ENCODE measurements around the gene PET117.
A peak's percentile ranks its signal among the peaks of the same experiment; 100 is the strongest.

PET117 gene

DNA sequence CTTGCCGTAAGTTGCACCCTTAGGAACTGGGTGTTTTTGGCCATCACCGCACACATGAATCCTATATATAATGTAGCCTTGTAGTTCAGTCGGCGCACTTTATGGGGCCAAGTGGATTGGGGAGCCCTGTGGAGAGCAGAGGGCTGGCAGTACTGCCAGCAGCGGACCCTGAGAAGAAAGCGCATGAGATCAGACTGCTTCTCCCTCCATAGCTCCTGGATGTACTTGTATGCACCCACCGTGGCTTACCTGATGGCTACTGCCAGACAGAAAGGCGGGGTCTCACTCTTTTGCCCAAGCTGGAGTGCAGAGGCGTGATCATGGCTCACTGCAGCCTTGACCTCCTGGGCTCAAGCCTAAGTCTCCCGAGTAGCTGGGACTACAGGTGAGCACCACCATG lies 47.2 kb upstream of the PET117 start:
- Histone ChIP-seq H3K4me1 (ENCODE audit: control insufficient read depth in 2 of 2, insufficient read depth in 1 of 2, low read depth in 1 of 2, low read length in 2 of 2) (no peaks in the 10 kb centered on the region), H3K9me3 (replicated peaks in 1 of 2; ENCODE audit: control insufficient read depth in 2 of 2, insufficient read depth in 1 of 2, low read depth in 1 of 2, low read length in 2 of 2) (no peaks in the 10 kb centered on the region), H2BK120ac (ENCODE audit: low read depth, low read length) (no peak overlapping the region), H3K27ac (replicated peaks; ENCODE audit: low read length) (no peak overlapping the region), H2AK5ac (ENCODE audit: low read depth, low read length) (no peak overlapping the region), H3K27me3 (ENCODE audit: control insufficient read depth in 3 of 3, insufficient read depth in 3 of 3, low read depth in 1 of 3, low read length in 3 of 3) (peaks cover 0 to 35% (median 0%) of the 10 kb centered on the region in 3 experiments), H3K4me2 (ENCODE audit: insufficient read depth, low read length, poor library complexity, severe bottlenecking) (no peak overlapping the region), H3K9ac (ENCODE audit: low read depth, low read length, poor library complexity) (no peak overlapping the region), H4K8ac (ENCODE audit: low read depth, low read length) (no peak overlapping the region), H2BK12ac (ENCODE audit: low read length) (no peak overlapping the region), H2AFZ (ENCODE audit: low read length) (no peak overlapping the region), H3K14ac (ENCODE audit: low read length) (no peak overlapping the region), H4K91ac (ENCODE audit: low read depth, low read length, poor library complexity) (no peak overlapping the region), H2BK5ac (ENCODE audit: low read length) (no peak overlapping the region), H3K4me3 (ENCODE audit: low read length in 2 of 2) (no peak overlapping the region), H3K4ac (ENCODE audit: low read length) (no peak overlapping the region), H3K36me3 (replicated peaks in 1 of 2; ENCODE audit: control insufficient read depth in 2 of 2, insufficient read depth in 2 of 2, low read length in 2 of 2) (no peaks in the 10 kb centered on the region), H2BK15ac (ENCODE audit: low read length) (no peak overlapping the region), H3K18ac (ENCODE audit: low read length) (no peak overlapping the region), H3K79me1 (ENCODE audit: low read depth, low read length) (no peaks in the 10 kb centered on the region), H3K23ac (ENCODE audit: low read depth, low read length, poor library complexity) (no peak overlapping the region)
- WGBS, 2 donors (ENCODE audit: extremely low coverage in 2 of 2, insufficient read length in 2 of 2, insufficient replicate concordance in 1 of 2): no CpG with 5 or more reads among the region's 10 CpGs
- DNase-seq (ENCODE audit: low spot score): no peak

DNA sequence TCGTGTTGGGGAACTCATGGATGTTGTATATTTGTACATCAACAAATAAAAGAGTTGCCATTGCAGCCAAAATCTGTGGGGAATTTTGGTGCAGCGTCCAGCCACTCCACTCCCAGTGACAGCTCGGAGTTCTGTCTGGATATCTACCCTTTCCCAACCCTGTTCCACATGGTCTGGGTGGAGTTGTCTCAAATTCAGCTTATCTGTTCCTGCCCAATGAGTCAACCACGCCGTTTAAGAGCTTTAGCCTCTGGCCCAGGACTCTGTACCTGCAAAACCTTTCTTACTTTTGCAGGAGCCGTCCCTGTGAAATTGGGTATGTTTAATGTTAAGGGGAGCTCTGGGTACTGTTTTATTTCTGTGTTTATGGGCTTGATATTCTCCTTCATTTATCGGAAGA lies 46.0 kb upstream of the PET117 start:
- H3K4me1 ChIP-seq (ENCODE audit: control insufficient read depth in 2 of 2, insufficient read depth in 1 of 2, low read depth in 1 of 2, low read length in 2 of 2): no peaks in the 10 kb centered on the region
- WGBS, 2 donors (ENCODE audit: extremely low coverage in 2 of 2, insufficient read length in 2 of 2, insufficient replicate concordance in 1 of 2): 100% methylated on average over 1 of the region's 7 CpGs; no CpG with 5 or more reads in 1 of the 2 donors
- H2BK5ac ChIP-seq (ENCODE audit: low read length): no peak overlapping the region
- H3K4me2 ChIP-seq (ENCODE audit: insufficient read depth, low read length, poor library complexity, severe bottlenecking): no peak overlapping the region
- no peaks in the 10 kb centered on the region for H3K36me3 ChIP-seq (replicated peaks in 1 of 2; ENCODE audit: control insufficient read depth in 2 of 2, insufficient read depth in 2 of 2, low read length in 2 of 2)
- H2AK5ac ChIP-seq (ENCODE audit: low read depth, low read length): no peak overlapping the region
- H3K9ac ChIP-seq (ENCODE audit: low read depth, low read length, poor library complexity): no peak overlapping the region
- DNase-seq (ENCODE audit: low spot score): no peak
- no peak overlapping the region for H3K14ac ChIP-seq (ENCODE audit: low read length)
- H4K8ac ChIP-seq (ENCODE audit: low read depth, low read length): no peak overlapping the region
- H3K9me3 ChIP-seq (replicated peaks in 1 of 2; ENCODE audit: control insufficient read depth in 2 of 2, insufficient read depth in 1 of 2, low read depth in 1 of 2, low read length in 2 of 2): no peaks in the 10 kb centered on the region
- no peak overlapping the region for H3K18ac ChIP-seq (ENCODE audit: low read length)
- peaks cover 0 to 35% (median 0%) of the 10 kb centered on the region in 3 experiments for H3K27me3 ChIP-seq (ENCODE audit: control insufficient read depth in 3 of 3, insufficient read depth in 3 of 3, low read depth in 1 of 3, low read length in 3 of 3)
- H4K91ac ChIP-seq (ENCODE audit: low read depth, low read length, poor library complexity): no peak overlapping the region
- no peak overlapping the region for H3K23ac ChIP-seq (ENCODE audit: low read depth, low read length, poor library complexity)
- no peak overlapping the region for H3K4me3 ChIP-seq (ENCODE audit: low read length in 2 of 2)
- H3K27ac ChIP-seq (replicated peaks; ENCODE audit: low read length): no peak overlapping the region
- H3K4ac ChIP-seq (ENCODE audit: low read length): no peak overlapping the region
- H2BK15ac ChIP-seq (ENCODE audit: low read length): no peak overlapping the region
- H2BK12ac ChIP-seq (ENCODE audit: low read length): no peak overlapping the region
- no peaks in the 10 kb centered on the region for H3K79me1 ChIP-seq (ENCODE audit: low read depth, low read length)
- H2BK120ac ChIP-seq (ENCODE audit: low read depth, low read length): no peak overlapping the region
- no peak overlapping the region for H2AFZ ChIP-seq (ENCODE audit: low read length)

GRCh38 chr20:18092890-18093289 lies 44.8 kb upstream of the PET117 start:
- H3K27ac ChIP-seq (replicated peaks; ENCODE audit: low read length): no peak overlapping the region
- H4K91ac ChIP-seq (ENCODE audit: low read depth, low read length, poor library complexity): no peak overlapping the region
- H2BK120ac ChIP-seq (ENCODE audit: low read depth, low read length): no peak overlapping the region
- no peak overlapping the region for H4K8ac ChIP-seq (ENCODE audit: low read depth, low read length)
- H2BK12ac ChIP-seq (ENCODE audit: low read length): no peak overlapping the region
- H3K9ac ChIP-seq (ENCODE audit: low read depth, low read length, poor library complexity): no peak overlapping the region
- H3K4me3 ChIP-seq (ENCODE audit: low read length in 2 of 2): no peak overlapping the region
- no peak overlapping the region for H2BK15ac ChIP-seq (ENCODE audit: low read length)
- H3K36me3 ChIP-seq (replicated peaks in 1 of 2; ENCODE audit: control insufficient read depth in 2 of 2, insufficient read depth in 2 of 2, low read length in 2 of 2): no peaks in the 10 kb centered on the region
- no peak overlapping the region for H2AK5ac ChIP-seq (ENCODE audit: low read depth, low read length)
- H3K27me3 ChIP-seq (ENCODE audit: control insufficient read depth in 3 of 3, insufficient read depth in 3 of 3, low read depth in 1 of 3, low read length in 3 of 3): peaks cover 0 to 35% (median 0%) of the 10 kb centered on the region in 3 experiments
- no peak overlapping the region for H2BK5ac ChIP-seq (ENCODE audit: low read length)
- no peak overlapping the region for H3K23ac ChIP-seq (ENCODE audit: low read depth, low read length, poor library complexity)
- H3K4me1 ChIP-seq (ENCODE audit: control insufficient read depth in 2 of 2, insufficient read depth in 1 of 2, low read depth in 1 of 2, low read length in 2 of 2): no peaks in the 10 kb centered on the region
- no peak overlapping the region for H3K18ac ChIP-seq (ENCODE audit: low read length)
- no peaks in the 10 kb centered on the region for H3K9me3 ChIP-seq (replicated peaks in 1 of 2; ENCODE audit: control insufficient read depth in 2 of 2, insufficient read depth in 1 of 2, low read depth in 1 of 2, low read length in 2 of 2)
- H3K14ac ChIP-seq (ENCODE audit: low read length): no peak overlapping the region
- H3K79me1 ChIP-seq (ENCODE audit: low read depth, low read length): no peaks in the 10 kb centered on the region
- no peak overlapping the region for H3K4ac ChIP-seq (ENCODE audit: low read length)
- no peak for DNase-seq (ENCODE audit: low spot score)
- no peak overlapping the region for H2AFZ ChIP-seq (ENCODE audit: low read length)
- no peak overlapping the region for H3K4me2 ChIP-seq (ENCODE audit: insufficient read depth, low read length, poor library complexity, severe bottlenecking)
- no CpG with 5 or more reads among the region's 8 CpGs for WGBS, 2 donors (ENCODE audit: extremely low coverage in 2 of 2, insufficient read length in 2 of 2, insufficient replicate concordance in 1 of 2)

GRCh38 chr20:18093388-18093787 lies 44.3 kb upstream of the PET117 start:
- Histone ChIP-seq H3K79me1 (ENCODE audit: low read depth, low read length) (no peaks in the 10 kb centered on the region), H2BK15ac (ENCODE audit: low read length) (no peak overlapping the region), H3K4ac (ENCODE audit: low read length) (no peak overlapping the region), H3K4me1 (ENCODE audit: control insufficient read depth in 2 of 2, insufficient read depth in 1 of 2, low read depth in 1 of 2, low read length in 2 of 2) (no peaks in the 10 kb centered on the region), H4K91ac (ENCODE audit: low read depth, low read length, poor library complexity) (no peak overlapping the region), H3K4me3 (ENCODE audit: low read length in 2 of 2) (no peak overlapping the region), H2BK5ac (ENCODE audit: low read length) (no peak overlapping the region), H3K27ac (replicated peaks; ENCODE audit: low read length) (no peak overlapping the region), H2BK12ac (ENCODE audit: low read length) (no peak overlapping the region), H2AFZ (ENCODE audit: low read length) (no peak overlapping the region), H3K9ac (ENCODE audit: low read depth, low read length, poor library complexity) (no peak overlapping the region), H3K14ac (ENCODE audit: low read length) (no peak overlapping the region), H3K18ac (ENCODE audit: low read length) (peak overlapping the region; percentile 61), H3K36me3 (replicated peaks in 1 of 2; ENCODE audit: control insufficient read depth in 2 of 2, insufficient read depth in 2 of 2, low read length in 2 of 2) (no peaks in the 10 kb centered on the region), H2AK5ac (ENCODE audit: low read depth, low read length) (no peak overlapping the region), H2BK120ac (ENCODE audit: low read depth, low read length) (no peak overlapping the region), H3K4me2 (ENCODE audit: insufficient read depth, low read length, poor library complexity, severe bottlenecking) (no peak overlapping the region), H3K9me3 (replicated peaks in 1 of 2; ENCODE audit: control insufficient read depth in 2 of 2, insufficient read depth in 1 of 2, low read depth in 1 of 2, low read length in 2 of 2) (no peaks in the 10 kb centered on the region), H3K27me3 (ENCODE audit: control insufficient read depth in 3 of 3, insufficient read depth in 3 of 3, low read depth in 1 of 3, low read length in 3 of 3) (peaks cover 0 to 35% (median 0%) of the 10 kb centered on the region in 3 experiments), H4K8ac (ENCODE audit: low read depth, low read length) (no peak overlapping the region), H3K23ac (ENCODE audit: low read depth, low read length, poor library complexity) (no peak overlapping the region)
- WGBS, 2 donors (ENCODE audit: extremely low coverage in 2 of 2, insufficient read length in 2 of 2, insufficient replicate concordance in 1 of 2): no CpG with 5 or more reads among the region's 10 CpGs
- no peak for DNase-seq (ENCODE audit: low spot score)

All from neuronal stem cell (in vitro differentiated cells).